ENCODE data around the gene DIDO1.
"Not testable (repeated sequence)": the region's sequence is repeated elsewhere in the genome, so short reads cannot be mapped to it uniquely, and the experiment has no call there.

DIDO1 gene

GRCh38 chr20:62962891-62963613 is 36.7 kb upstream of the DIDO1 start:
- DNase-seq (ENCODE audit: low read depth, low spot score) = no peak

GRCh38 chr20:62962221-62962879 is 36.0 kb upstream of the DIDO1 start:
- no peak for DNase-seq (ENCODE audit: low read depth, low spot score)

DNA sequence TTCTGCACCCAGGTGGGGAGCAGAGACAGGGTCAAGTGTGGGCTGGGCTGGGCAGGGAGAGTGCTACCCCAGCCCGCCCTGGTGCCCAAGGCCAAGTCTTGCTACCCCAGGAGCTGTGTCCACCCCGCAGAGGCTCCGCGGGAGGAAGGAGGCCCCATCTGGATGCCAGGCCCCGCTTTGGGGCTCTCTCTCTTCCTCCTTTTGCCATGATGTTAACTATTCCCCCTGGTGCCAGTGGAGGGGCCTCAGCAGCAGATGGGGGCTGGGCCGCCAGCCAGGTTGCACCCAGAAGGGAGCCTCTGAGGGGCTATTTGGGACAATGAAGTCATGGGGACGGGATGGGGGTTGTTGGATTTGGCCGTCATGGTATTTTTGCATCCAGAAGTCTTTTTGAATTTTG is 35.5 kb upstream of the DIDO1 start:
- DNase-seq (ENCODE audit: low read depth, low spot score) = no peak

GRCh38 chr20:62961310-62961783 is 35.0 kb upstream of the DIDO1 start:
- no peak for DNase-seq (ENCODE audit: low read depth, low spot score)

GRCh38 chr20:62960446-62961309 is 34.4 kb upstream of the DIDO1 start:
- not testable (repeated sequence) for DNase-seq (ENCODE audit: low read depth, low spot score)

DNA sequence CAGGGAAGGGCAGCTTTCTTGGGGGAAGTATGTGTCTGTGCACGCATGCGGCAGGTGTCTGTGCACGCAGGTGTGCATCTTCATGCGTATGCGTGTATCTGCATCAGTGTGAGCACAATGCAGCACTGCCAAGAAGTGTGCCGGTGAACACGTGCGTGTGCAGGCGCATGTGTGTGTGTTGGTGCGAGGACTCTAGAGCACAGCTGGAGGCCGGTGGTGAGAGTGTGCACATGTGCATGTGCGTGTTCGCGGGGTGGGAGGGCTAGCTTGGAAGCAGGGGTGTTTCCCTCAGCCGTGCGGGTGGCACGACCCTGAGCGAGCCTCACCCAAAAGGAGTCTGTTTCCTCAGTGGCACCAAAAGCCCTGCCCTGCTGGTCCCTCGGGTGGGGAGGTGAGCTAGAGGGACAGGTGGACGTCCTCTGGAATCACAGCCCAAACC is 33.7 kb upstream of the DIDO1 start:
- DNase-seq (ENCODE audit: low read depth, low spot score) = no peak

DNA sequence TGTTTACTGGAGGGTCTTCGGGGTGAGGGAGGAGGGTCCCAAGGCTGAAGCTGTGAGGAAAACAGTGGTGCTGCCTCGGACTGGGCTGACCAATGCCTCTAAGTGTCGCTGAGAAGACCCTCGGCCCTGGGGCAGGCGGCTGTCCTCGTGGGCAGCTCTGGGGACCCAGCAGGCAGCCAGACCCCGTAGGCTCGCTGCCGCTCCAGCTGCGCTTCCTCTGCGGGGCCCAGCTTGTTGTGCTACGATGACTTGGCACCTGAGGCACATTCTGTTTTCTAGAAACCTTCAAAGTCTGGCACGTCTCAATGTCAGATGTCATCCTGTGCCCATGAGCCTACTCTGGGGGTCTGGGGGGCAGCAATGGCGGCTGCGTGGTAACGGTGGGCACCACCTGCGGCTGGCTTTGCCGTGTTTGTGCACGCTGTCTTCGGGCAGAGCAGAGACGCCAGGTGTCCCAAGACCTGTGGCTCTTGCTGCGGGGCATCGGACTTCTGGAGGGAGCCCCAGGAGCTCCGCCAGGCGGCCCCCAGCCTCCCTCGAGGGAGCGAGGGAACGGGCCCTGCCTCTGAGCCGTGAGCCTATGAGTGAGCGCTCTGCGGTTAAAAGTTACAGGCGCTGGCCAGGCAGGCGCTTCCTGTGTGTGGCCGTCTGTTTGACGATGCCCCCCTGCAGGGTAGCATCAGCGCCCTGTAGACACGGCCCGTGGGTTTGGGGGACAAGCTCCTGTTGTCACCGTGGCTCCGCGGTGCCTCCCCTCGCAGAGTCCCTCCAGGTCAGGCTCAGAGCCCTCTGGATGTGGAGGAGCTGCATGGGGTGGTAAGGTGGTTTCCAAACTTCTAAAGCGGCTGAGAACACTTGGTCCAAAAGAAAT is 33.0 kb upstream of the DIDO1 start:
- no peak for DNase-seq (ENCODE audit: low read depth, low spot score)

- DNase-seq (ENCODE audit: low read depth, low spot score) = no peak
These were observed 32.2 kb upstream of the DIDO1 start for GRCh38 chr20:62958388-62959100.

GRCh38 chr20:62957136-62958117 is 31.1 kb upstream of the DIDO1 start:
- no peak for DNase-seq (ENCODE audit: low read depth, low spot score)

DNA sequence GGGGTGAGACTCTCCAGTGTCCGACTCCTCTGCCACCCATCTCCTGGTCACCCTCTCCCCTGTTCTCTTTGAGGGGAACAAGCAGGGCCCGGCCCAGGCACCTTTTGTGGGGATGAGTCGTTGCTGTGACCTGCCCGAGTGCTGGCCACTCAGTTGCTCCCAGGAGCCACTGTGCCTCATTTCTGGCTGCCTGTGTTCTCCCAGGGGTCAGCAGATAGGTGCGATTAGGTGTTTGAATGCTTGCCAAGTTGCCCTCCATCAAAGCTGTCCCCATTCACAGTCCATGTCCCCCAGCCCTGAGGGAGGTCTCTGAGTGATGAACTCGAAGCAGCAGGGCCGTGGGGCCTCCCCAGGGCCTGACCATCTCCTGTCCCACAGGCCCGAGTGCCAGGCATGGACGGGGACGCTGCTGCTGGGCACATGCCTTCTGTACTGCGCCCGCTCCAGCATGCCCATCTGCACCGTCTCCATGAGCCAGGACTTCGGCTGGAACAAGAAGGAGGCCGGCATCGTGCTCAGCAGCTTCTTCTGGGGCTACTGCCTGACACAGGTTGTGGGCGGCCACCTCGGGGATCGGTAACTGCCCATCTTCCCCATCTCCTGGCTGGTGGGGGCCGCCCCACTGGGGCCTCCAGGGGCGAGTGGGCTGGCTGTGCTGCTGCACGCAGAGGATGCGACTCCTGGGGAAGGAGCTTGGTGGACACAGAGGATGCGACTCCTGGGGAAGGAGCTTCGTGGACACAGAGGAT is 30.3 kb upstream of the DIDO1 start:
- DNase-seq (ENCODE audit: low read depth, low spot score) = no peak

- DNase-seq (ENCODE audit: low read depth, low spot score) = no peak
These were observed 29.4 kb upstream of the DIDO1 start for GRCh38 chr20:62955519-62956386.

DNA sequence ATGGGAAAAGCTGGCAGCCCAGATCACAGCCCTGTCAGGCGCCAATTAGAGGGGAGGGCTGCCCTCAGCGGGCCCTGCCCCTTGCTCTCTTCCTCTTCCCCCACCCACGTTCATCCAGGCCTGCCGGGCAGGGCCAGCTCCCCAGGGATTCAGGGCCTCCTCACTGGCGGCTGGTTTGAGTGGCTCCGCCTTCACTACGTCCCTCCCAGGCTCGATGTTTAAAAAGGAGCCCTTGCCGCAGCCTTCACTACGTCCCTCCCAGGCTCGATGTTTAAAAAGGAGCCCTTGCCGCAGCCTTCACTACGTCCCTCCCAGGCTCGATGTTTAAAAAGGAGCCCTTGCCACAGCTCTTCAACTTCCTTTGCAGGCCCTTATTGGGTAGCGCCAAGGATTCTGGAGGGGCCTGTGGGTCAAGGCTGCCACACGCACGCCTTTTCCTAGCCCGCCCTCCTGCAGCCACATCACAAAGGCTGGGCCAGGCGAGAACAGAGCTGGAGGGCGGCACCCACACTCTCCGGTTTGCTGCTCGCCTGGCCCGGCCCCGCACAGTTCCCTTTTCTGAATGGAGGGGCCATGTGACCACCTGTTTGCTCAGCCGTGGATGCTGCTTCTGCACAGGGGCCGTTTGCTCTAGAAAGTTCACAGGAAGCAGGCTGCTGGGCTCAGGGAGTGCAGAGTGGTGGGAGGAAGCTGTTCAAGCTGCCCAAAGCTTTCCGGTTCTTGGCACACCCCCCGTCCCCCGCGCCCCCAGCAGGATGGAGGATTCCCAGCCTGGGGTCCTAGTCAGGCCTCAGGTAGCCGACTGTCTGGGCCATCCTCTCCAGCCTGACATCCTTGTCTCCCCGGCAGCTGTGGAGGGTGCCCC is 27.8 kb upstream of the DIDO1 start:
- DNase-seq (ENCODE audit: low read depth, low spot score) = no peak

DNA sequence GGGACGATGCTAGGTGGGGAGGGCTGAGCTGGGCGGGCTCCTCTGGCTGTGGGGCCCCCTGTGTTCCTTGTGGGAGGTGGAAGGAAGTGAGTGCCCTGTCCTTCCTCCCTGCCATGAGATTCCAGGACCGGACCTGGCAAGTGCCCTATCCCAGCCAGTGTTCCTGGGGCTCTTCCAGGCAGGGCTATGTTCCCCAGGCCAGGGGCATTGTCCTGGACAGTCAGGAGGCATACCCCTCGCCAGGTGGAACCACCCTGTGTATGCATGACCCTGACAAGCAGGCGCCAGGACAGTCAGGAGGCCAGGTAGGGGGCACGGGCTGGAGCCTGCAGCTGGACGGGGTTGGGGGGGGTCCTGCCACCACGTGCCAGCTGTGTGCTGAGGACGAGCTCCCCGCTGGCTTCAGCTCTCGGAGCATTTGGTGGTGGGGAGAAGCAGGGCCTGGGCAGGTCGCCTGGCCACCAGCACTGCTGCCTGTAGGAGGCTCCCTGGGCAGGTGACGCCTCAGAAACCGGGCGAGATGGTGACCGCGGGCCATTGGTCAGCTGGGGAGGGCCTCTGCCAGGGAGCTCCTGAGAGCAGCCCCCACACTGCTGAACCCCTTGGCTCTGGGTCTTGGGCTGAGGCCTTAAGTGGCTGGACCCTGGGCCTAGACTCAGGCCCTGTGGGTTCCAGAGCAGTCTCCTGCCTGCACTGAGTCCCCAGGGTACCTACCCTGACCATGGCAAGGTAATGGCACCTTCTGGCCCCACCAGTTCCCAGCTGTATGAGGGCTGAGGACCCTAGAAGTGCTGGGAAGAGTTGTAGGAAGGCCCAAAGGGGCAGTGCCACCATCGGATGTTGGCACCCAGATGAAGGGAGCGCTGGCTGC is 26.9 kb upstream of the DIDO1 start:
- DNase-seq (ENCODE audit: low read depth, low spot score) = no peak

DNA sequence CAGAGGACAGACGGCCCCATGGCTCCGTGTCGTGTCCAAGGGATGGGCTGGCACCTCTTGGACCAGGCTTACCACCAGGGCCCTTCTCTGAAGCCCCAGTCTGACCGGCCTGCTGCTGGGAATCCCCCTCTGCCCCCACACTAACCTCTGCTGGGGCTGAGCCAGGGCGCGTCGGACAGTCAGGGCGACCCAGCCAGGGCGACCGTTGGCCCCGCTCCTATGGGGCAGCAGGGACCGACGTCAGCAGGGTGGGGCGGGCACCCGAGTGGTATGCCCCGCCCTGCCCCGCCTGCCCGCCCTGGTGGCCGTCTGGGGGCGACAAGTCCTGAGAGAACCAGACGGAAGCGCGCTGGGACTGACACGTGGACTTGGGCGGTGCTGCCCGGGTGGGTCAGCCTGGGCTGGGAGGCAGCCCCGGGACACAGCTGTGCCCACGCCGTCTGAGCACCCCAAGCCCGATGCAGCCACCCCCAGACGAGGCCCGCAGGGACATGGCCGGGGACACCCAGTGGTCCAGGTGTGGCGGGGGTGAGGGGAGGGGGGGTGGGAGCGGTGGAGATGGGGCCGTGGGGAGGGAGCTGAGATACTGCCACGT is 26.2 kb upstream of the DIDO1 start, which contains the start of gene SLC17A9:
Gene SLC17A9, plus strand, starts transcription at position 337 of the 595 bp plus-strand sequence. Its CDS starts 122 bp downstream, at position 459.
- no peak for DNase-seq (ENCODE audit: low read depth, low spot score)

GRCh38 chr20:62951896-62952372 is 25.6 kb upstream of the DIDO1 start:
- DNase-seq (ENCODE audit: low read depth, low spot score) = no peak
